Effector memory CD4-positive, alpha-beta T cell (primary cell): ENCODE data around the gene BAIAP2.

Experiments
- DNase-seq, 3 donors: peaks; one replicate each; pipeline ENCODE4 v3.0.0-alpha.2; 2020
- H3K27ac ChIP-seq: 2 replicates; pipeline ENCODE4 v1.7.0; 2013; ENCODE audit warnings: mild to moderate bottlenecking, low read length, moderate library complexity; ENCODE audit not compliant: insufficient read depth, poor library complexity, severe bottlenecking
- H3K27me3 ChIP-seq: replicated peaks from 2 replicates; pipeline ENCODE4 v1.7.0; 2013; ENCODE audit warnings: mild to moderate bottlenecking, low read length; ENCODE audit not compliant: insufficient read depth, control insufficient read depth, poor library complexity, severe bottlenecking
- H3K36me3 ChIP-seq: 2 replicates; pipeline ENCODE4 v1.7.0; 2013; ENCODE audit warnings: mild to moderate bottlenecking, low read length, moderate library complexity; ENCODE audit not compliant: control insufficient read depth, insufficient read depth
- H3K4me1 ChIP-seq: 2 replicates; pipeline ENCODE4 v1.7.0; 2013; ENCODE audit warnings: low read length, mild to moderate bottlenecking; ENCODE audit not compliant: control insufficient read depth, insufficient read depth, poor library complexity, severe bottlenecking
- H3K4me3 ChIP-seq: 2 replicates; pipeline ENCODE4 v1.7.0; 2013; ENCODE audit warnings: low read length, low read depth, mild to moderate bottlenecking; ENCODE audit not compliant: insufficient read depth, poor library complexity, severe bottlenecking
- H3K9me3 ChIP-seq: 2 replicates; pipeline ENCODE4 v1.7.0; 2013; ENCODE audit warnings: mild to moderate bottlenecking, low read length, moderate library complexity; ENCODE audit not compliant: control insufficient read depth

The BAIAP2 gene

DNA sequence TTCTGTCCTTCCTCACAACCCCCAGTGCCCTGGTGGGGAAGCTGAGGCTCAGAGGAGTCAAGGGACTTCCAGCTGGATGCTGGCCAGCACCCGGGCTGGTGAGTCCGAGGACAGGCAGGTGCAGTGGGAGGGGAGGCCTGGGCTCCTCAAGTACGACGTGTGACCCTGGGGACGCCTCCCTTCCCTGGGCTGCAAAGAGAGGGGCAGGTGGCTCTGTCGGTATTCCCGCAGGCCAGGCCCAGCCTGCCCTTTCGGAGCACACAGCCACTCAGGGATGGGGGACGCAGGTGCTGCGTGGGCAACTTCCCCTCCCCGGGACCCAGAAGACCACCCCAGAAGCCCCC is 97.2 kb downstream of the BAIAP2 start:
- no peaks in the 10 kb centered on the region for H3K27me3 ChIP-seq

GRCh38 chr17:81132770-81133723 is 98.1 kb downstream of the BAIAP2 start:
- no peaks in the 10 kb centered on the region for H3K36me3 ChIP-seq
- no peak overlapping the region for H3K4me3 ChIP-seq
- no peaks in the 10 kb centered on the region for H3K4me1 ChIP-seq
- H3K9me3 ChIP-seq = no peaks in the 10 kb centered on the region
- no peaks in the 10 kb centered on the region for H3K27me3 ChIP-seq
- no peak for DNase-seq
- H3K27ac ChIP-seq = no peak overlapping the region

More for the DNA sequence above, 97.2 kb downstream of the BAIAP2 start:
- Histone ChIP-seq H3K36me3 (no peaks in the 10 kb centered on the region), H3K4me1 (no peaks in the 10 kb centered on the region), H3K27ac (no peak overlapping the region), H3K4me3 (no peak overlapping the region), H3K9me3 (no peaks in the 10 kb centered on the region)
- DNase-seq = no peak

- H3K9me3 ChIP-seq = no peaks in the 10 kb centered on the region
- H3K4me3 ChIP-seq = no peak overlapping the region
- no peak for DNase-seq
- H3K27me3 ChIP-seq = no peaks in the 10 kb centered on the region
- no peak overlapping the region for H3K27ac ChIP-seq
- no peaks in the 10 kb centered on the region for H3K36me3 ChIP-seq
- no peaks in the 10 kb centered on the region for H3K4me1 ChIP-seq
These were observed 99.3 kb downstream of the BAIAP2 start for GRCh38 chr17:81134064-81134781.

- no peak overlapping the region for H3K27ac ChIP-seq
- no peaks in the 10 kb centered on the region for H3K4me1 ChIP-seq
- H3K9me3 ChIP-seq = no peaks in the 10 kb centered on the region
- H3K36me3 ChIP-seq = no peaks in the 10 kb centered on the region
- no peak for DNase-seq
- no peak overlapping the region for H3K4me3 ChIP-seq
- no peaks in the 10 kb centered on the region for H3K27me3 ChIP-seq
These were observed 100.7 kb downstream of the BAIAP2 start for GRCh38 chr17:81135505-81136278.

- Histone ChIP-seq H3K27ac (no peak overlapping the region), H3K4me3 (no peak overlapping the region), H3K9me3 (no peaks in the 10 kb centered on the region), H3K27me3 (no peaks in the 10 kb centered on the region), H3K4me1 (no peaks in the 10 kb centered on the region), H3K36me3 (no peaks in the 10 kb centered on the region)
- DNase-seq = no peak
These were observed 101.4 kb downstream of the BAIAP2 start for GRCh38 chr17:81136366-81136765.

GRCh38 chr17:81137248-81137647 is 102.3 kb downstream of the BAIAP2 start:
- DNase-seq = no peak
- no peak overlapping the region for H3K4me3 ChIP-seq
- H3K36me3 ChIP-seq = no peaks in the 10 kb centered on the region
- no peaks in the 10 kb centered on the region for H3K9me3 ChIP-seq
- H3K4me1 ChIP-seq = no peaks in the 10 kb centered on the region
- H3K27ac ChIP-seq = no peak overlapping the region
- no peaks in the 10 kb centered on the region for H3K27me3 ChIP-seq

DNA sequence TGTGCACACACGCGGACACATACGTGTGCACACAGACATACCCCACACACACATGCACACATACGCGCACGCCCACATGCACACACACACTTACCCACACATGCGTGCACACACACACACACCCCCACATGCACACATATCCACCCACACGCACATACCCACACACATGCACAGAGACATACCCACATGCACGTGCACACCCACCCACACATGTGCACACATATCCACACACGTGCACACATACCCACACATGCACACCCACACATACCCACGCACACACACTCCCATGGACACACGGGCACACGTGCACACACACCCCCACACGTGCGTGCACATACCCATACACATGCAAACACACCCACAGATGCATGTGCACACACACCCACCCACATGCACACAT is 103.1 kb downstream of the BAIAP2 start:
- DNase-seq = no peak
- no peak overlapping the region for H3K27ac ChIP-seq
- H3K4me1 ChIP-seq = no peaks in the 10 kb centered on the region
- H3K9me3 ChIP-seq = no peaks in the 10 kb centered on the region
- no peak overlapping the region for H3K4me3 ChIP-seq
- H3K27me3 ChIP-seq = no peaks in the 10 kb centered on the region
- no peaks in the 10 kb centered on the region for H3K36me3 ChIP-seq

GRCh38 chr17:81138500-81138899 is 103.5 kb downstream of the BAIAP2 start:
- Histone ChIP-seq H3K4me3 (no peak overlapping the region), H3K27me3 (no peaks in the 10 kb centered on the region), H3K9me3 (no peaks in the 10 kb centered on the region), H3K27ac (no peak overlapping the region), H3K36me3 (no peaks in the 10 kb centered on the region), H3K4me1 (no peaks in the 10 kb centered on the region)
- no peak for DNase-seq

DNA sequence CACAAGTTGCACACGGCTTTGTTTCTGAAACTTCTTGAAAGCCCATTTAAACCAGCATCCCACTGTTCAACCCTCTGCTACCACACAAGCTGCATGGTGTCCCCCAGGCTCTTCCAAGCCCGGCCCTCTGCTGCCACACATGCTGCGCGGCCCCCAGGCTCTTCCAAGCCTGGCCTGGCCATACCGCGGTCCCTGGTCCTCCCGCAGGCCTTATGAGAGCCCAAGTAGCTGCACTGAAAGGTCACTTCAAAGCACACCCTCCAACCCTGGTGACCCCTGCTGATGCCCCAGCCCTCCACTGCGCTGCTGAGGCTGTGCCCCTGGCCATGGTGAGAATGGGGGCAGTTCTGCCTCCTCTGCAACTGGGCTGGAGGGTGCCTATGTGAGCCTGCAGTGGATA is 104.5 kb downstream of the BAIAP2 start:
- no peak for DNase-seq
- H3K27ac ChIP-seq = no peak overlapping the region
- H3K27me3 ChIP-seq = no peaks in the 10 kb centered on the region
- H3K9me3 ChIP-seq = no peaks in the 10 kb centered on the region
- no peaks in the 10 kb centered on the region for H3K36me3 ChIP-seq
- no peaks in the 10 kb centered on the region for H3K4me1 ChIP-seq
- H3K4me3 ChIP-seq = no peak overlapping the region
